ENCODE measurements around the gene GLDC. TPM values are rescaled to one million over a fixed set of nuclear protein-coding genes. Genes with fewer than 3 reads are reported as not detected.
"Not testable (repeated sequence)": the region's sequence is repeated elsewhere in the genome, so short reads cannot be mapped to it uniquely, and the experiment has no call there.

GLDC gene
- total RNA-seq, 4 donors from 2014 or later = 0.42 to 6.4 (median 4.7) TPM; not detected in 1

DNA sequence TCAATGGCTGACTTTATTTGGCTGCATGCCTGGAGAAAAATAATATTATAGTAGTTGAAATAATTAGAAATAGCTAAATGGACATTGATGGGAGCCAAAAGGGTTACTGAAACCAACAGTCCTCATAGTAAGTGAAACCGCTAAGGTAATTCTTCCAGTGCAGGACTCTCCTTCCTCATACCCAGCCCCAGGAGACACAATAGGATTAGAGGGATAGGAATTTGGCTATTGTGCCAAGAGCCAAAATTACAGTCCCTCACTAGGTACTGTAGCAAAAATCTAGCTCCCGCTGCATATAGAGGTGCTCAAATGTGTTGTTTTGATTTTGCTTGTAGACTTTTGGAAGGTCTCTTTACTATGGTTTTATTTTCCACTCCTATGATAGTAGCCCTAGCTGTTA, 20.2 kb downstream of the GLDC start:
- no peak for TF ChIP-seq POLR2A (IDR thresholded peaks at IDR 0.05)
- TF ChIP-seq, protein P1, sequence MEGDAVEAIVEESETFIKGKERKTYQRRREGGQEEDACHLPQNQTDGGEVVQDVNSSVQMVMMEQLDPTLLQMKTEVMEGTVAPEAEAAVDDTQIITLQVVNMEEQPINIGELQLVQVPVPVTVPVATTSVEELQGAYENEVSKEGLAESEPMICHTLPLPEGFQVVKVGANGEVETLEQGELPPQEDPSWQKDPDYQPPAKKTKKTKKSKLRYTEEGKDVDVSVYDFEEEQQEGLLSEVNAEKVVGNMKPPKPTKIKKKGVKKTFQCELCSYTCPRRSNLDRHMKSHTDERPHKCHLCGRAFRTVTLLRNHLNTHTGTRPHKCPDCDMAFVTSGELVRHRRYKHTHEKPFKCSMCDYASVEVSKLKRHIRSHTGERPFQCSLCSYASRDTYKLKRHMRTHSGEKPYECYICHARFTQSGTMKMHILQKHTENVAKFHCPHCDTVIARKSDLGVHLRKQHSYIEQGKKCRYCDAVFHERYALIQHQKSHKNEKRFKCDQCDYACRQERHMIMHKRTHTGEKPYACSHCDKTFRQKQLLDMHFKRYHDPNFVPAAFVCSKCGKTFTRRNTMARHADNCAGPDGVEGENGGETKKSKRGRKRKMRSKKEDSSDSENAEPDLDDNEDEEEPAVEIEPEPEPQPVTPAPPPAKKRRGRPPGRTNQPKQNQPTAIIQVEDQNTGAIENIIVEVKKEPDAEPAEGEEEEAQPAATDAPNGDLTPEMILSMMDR (IDR thresholded peaks at IDR 0.05) = no peak
- H3K4me3 ChIP-seq (ENCODE audit: low read depth, poor library complexity, severe bottlenecking) = no peak overlapping the region
- DNase-seq (ENCODE audit: low spot score in 2 of 2) = no peak
- intact Hi-C loops (cut with DNase I; ENCODE audit: low total_unique reads) = no loop called here
- 73 to 98% methylated on average over 2 of the region's 2 CpGs for WGBS, 2 donors

DNA sequence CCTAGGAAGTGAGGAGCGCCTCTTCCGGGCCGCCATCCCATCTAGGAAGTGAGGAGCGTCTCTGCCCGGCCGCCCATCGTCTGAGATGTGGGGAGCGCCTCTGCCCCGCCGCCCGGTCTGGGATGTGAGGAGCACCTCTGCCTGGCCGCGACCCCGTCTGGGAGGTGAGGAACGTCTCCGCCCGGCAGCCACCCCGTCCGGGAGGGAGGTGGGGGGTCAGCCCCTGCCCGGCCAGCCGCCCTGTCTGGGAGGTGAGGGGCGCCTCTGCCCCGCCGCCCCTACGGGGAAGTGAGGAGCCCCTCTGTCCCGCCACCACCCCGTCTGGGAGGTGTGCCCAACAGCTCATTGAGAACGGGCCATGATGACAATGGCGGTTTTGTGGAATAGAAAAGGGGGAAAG, 22.7 kb downstream of the GLDC start:
- H3K4me3 ChIP-seq (ENCODE audit: low read depth, poor library complexity, severe bottlenecking); intact Hi-C loops (cut with DNase I; ENCODE audit: low total_unique reads): not testable (repeated sequence)
- DNase-seq (ENCODE audit: low spot score in 2 of 2) = peak in 1 of 2 donors; percentile 21
- WGBS, 2 donors = 96 to 97% methylated on average over 23 to 26 of the region's 29 CpGs

- WGBS, 2 donors = 84% methylated on average over 5 of the region's 5 CpGs
- no peak for TF ChIP-seq POLR2A (IDR thresholded peaks at IDR 0.05)
- TF ChIP-seq, protein P1 (IDR thresholded peaks at IDR 0.05) = no peak
- H3K4me3 ChIP-seq (ENCODE audit: low read depth, poor library complexity, severe bottlenecking) = no peak overlapping the region
- DNase-seq (ENCODE audit: low spot score in 2 of 2) = peak in 1 of 2 donors; percentile 26
- intact Hi-C loops (cut with DNase I; ENCODE audit: low total_unique reads) = no loop called here
Observed at GRCh38 chr9:6620796-6621195, 24.7 kb downstream of the GLDC start.

GRCh38 chr9:6620353-6620752, 25.2 kb downstream of the GLDC start:
- DNase-seq (ENCODE audit: low spot score in 2 of 2) = no peak
- 85 to 90% methylated on average over 3 of the region's 3 CpGs for WGBS, 2 donors
- no peak overlapping the region for H3K4me3 ChIP-seq (ENCODE audit: low read depth, poor library complexity, severe bottlenecking)
- intact Hi-C loops (cut with DNase I; ENCODE audit: low total_unique reads) = no loop called here
- TF ChIP-seq POLR2A (IDR thresholded peaks at IDR 0.05) = no peak
- TF ChIP-seq, protein P1 (IDR thresholded peaks at IDR 0.05) = no peak

DNA sequence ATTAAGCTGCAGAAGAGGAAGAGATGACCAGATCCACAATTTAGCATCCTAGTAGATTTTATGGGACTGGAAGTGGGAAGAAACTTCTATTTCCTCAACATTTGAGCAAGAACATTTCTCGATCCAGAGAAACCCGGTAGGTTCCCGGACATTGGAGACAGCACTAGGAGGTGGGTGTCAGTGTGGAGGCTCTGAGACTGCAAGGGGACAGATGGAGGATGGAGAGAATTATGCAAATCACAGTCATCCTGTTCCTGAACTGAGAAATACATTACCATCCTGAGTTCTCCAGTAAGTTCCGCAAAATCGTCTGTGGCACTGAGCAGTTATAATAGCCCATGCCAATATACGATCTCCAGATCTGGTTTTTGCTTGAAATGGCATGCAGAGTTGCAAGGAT, 25.6 kb downstream of the GLDC start:
- peak in 1 of 2 donors; percentile 29 for DNase-seq (ENCODE audit: low spot score in 2 of 2)
- H3K4me3 ChIP-seq (ENCODE audit: low read depth, poor library complexity, severe bottlenecking) = no peak overlapping the region
- intact Hi-C loops (cut with DNase I; ENCODE audit: low total_unique reads) = no loop called here
- WGBS, 2 donors = 89 to 96% methylated on average over 6 of the region's 6 CpGs
- TF ChIP-seq, protein P1 (IDR thresholded peaks at IDR 0.05) = no peak
- no peak for TF ChIP-seq POLR2A (IDR thresholded peaks at IDR 0.05)

DNA sequence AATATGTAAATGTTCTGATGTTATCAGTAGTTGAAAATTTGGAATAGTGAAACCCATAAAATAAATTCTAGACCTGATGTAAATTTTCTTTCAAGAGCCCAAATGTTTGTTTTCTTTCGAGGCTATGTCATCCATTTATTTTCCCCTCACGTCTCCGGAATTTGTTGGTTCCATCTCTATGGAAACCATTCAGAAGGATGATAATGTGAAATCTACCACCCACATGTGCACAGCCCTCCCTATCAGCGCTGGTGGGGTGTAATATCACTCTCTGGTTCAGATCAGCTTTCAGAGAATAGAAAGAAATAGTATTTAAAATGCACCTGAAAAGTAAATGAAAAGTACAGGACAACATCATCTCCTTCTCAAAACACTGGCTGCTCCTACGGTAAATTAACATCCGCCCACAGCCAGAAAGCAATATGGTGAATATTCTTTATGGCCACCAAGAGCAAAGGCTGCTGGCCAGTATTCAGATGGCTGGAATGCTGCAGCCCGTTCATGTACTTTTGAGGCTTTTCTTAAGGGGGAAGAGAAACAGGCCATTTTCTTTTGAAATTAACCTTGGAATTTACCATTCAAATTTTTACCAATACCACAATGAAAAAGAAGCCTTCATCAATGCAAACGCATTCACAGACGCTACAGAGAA, 28.5 kb downstream of the GLDC start:
- DNase-seq (ENCODE audit: low spot score in 2 of 2) = peak in 1 of 2 donors; percentile 9
- H3K4me3 ChIP-seq (ENCODE audit: low read depth, poor library complexity, severe bottlenecking) = no peak overlapping the region
- intact Hi-C loops (cut with DNase I; ENCODE audit: low total_unique reads) = no loop called here
- TF ChIP-seq, protein P1 (IDR thresholded peaks at IDR 0.05) = no peak
- no peak for TF ChIP-seq POLR2A (IDR thresholded peaks at IDR 0.05)
- 67 to 69% methylated on average over 9 of the region's 9 CpGs for WGBS, 2 donors

Data from lower leg skin (tissue), 4 donors.